ENCODE results near the gene CELF1. TPM values are rescaled to one million over a fixed set of nuclear protein-coding genes. Genes with fewer than 3 reads are reported as not detected.

Gene CELF1
- 100 to 1,000 TPM in 1 of 12 donors, 10 to 100 TPM in 11; 58.2 to 126 (median 79.2) TPM for polyA plus RNA-seq (ENCODE audit: insufficient read length in 12 of 12)
- long read RNA-seq, donor 1, partial matches to known transcripts: 0 of 1 reads
- long read RNA-seq, donor 1, other reads (novel, unspliced or antisense): 0 of 1 reads
- long read RNA-seq, donor 2, full-length matches to known transcripts: 6 of 338 reads
- long read RNA-seq, donor 2, partial matches to known transcripts: 206 of 338 reads
- long read RNA-seq, donor 2, other reads (novel, unspliced or antisense): 126 of 338 reads
- long read RNA-seq, donor 3, partial matches to known transcripts: 116 of 135 reads
- long read RNA-seq, donor 3, other reads (novel, unspliced or antisense): 18 of 135 reads
- long read RNA-seq, donor 4: 0 reads
- long read RNA-seq, donor 5: 0 reads
- long read RNA-seq, donor 6, partial matches to known transcripts: 15 of 17 reads
- long read RNA-seq, donor 6, other reads (novel, unspliced or antisense): 0 of 17 reads
- long read RNA-seq, donor 7, partial matches to known transcripts: 0 of 1 reads
- long read RNA-seq, donor 7, other reads (novel, unspliced or antisense): 0 of 1 reads
- long read RNA-seq, donor 8, partial matches to known transcripts: 138 of 304 reads
- long read RNA-seq, donor 8, other reads (novel, unspliced or antisense): 163 of 304 reads
- long read RNA-seq, donor 9: 0 reads
- long read RNA-seq, donor 10, partial matches to known transcripts: 0 of 1 reads
- long read RNA-seq, donor 10, other reads (novel, unspliced or antisense): 0 of 1 reads
- long read RNA-seq, donor 11, partial matches to known transcripts: 0 of 1 reads
- long read RNA-seq, donor 11, other reads (novel, unspliced or antisense): 0 of 1 reads

DNA sequence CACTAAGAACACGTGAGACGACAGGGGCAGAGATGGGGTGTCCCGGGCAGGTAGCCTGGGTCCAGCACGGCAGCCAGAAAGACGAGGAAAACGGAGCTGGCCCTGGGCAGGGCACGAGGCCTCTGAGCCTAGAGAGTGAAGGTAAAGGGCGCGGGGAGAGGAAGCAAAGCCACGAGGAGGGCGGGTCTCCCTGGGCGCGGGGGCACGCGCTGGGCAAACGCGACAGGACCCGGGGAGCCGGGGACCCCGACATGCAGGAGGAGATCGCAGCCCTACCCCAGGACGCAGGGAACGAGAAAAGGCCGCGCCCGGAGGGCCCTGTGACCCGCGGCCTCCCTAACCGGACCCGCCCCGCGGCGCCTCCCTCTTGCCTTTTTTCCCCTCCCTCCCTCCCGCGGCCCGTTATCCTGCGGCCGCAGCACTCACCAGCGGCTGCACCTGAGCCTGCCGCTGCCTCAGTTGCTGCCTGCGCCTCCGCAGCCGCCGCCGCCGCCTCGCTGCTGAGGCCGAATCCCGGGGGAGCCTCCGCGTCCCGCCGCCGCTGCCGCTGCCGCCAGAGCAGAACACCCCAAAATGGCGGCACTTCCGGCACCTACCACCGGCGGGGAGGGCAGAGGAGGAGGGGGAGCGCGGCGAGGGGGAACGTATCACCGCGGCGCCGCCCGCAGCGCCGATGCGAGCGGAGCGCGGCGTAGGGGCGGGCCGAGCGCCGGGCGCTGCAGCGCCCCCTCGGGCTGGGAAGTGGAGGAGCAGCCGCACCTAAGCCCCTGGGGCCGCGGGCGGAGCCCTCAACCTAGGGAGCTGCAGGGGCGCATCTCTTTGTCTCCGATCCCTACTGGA, at the start of gene CELF1:
CELF1 (minus strand) TSS at position 567 of the 840 bp plus-strand sequence. CDS start 53,609 bp downstream, outside the sequence.
- peak; percentile 87 for DNase-seq

DNA sequence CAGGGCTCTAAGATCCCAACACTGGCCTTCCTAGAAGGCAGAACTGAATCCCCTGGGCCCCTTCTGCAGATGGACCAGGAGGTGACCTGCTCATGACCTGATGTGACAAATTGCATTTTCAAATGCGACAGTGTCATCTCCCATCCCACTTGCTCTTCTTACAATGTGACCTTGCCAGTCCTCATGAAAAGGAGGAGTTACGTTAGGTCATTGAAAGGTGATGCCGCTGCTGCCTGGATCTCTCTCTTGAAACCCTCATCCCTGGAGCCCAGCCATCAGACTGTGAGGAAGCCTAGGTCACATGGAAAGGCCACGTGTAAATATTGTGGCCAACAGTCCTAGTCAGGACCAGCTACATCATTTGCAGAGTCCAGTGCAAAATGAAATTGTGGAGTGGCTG, 47.0 kb upstream of the CELF1 start:
- DNase-seq: no peak

DNA sequence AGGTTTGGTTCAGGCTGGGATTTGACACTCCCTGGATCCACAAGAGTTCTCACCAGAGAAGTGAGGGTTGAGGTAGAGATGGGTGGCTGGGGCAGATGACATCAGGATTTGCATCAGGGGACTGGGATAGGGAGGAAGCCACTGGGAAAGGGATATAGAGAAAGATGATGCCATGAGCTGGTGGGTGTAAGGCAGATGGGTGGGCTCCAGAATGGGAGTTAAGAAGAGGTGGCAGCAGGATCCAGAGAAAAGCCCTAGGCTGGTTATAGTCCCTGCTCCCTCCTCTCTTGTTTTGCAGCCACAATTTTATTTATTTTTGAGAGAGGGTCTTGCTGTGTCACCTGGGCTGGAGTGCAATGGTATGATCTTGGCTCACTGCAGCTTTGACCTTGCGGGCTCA, 43.0 kb upstream of the CELF1 start:
- no peak for DNase-seq

DNA sequence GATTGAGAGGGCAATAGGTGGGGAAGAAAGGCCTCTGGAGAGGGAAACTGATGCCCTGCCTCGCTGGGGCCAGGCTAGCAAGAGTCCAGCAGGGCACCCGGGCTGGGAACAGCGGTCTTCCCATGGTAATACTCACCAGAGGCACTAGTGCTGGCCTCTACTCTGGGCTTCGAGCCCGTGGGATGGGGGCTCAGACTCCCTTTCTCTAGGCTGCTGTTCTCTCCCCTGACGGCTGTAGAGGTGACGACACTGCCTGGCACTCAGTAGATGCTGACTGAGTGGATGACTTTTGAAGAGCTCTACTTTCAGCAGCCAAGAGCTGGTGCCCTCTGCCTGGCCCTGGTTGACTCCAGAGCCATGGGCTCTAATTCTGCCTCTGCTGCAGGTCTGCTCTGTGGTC, 42.1 kb upstream of the CELF1 start:
- DNase-seq: no peak

DNA sequence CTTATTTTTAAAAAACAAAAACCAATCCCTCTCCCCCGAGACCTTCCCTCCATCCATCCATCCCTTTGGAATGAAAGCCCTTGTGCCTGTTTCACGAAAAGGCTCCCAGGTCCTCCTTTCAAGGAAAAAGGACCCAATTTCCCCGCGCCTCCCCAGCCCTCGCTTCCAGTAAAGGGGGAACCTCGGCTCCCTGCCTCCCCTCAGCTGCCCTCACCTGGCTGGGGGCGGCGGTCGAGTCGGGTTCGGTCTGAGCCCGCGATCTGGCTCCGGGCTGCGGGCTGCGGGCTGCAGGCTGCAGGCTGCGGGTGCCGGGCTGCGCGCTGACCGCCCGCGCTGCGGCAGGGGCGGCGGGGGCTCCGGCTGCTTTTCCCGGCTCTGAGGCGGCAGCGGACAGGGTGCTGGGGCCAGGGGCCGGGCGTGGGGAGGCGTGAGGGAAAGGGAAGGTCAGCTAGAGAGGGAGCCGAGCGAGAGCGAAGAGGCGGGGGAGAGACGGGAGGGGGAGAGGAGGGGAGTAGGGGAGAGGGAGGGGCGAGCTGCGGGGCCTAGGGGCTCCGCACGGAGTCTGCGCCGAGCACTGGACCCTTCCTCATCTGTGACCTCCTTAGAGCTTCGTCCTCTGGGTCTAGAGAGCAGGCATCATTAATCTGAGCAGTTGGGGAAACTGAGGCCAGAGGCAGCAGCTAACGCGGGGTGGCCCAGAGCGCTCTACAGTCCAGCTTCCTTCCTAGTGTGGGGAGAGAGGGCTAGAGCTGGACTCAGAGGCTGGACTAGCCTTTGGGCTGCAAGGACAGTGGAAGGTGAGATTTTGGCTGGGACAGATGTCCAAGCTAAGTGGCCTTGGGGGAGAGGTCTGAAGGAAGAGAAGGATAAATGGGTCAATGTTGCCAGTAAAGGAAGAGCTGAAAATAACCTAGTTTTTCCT, 41.3 kb upstream of the CELF1 start, which contains the start of gene C1QTNF4:
C1QTNF4 (minus strand) TSS at position 478 of the 922 bp plus-strand sequence. CDS start 3,601 bp downstream, outside the sequence.
- DNase-seq: no peak

DNA sequence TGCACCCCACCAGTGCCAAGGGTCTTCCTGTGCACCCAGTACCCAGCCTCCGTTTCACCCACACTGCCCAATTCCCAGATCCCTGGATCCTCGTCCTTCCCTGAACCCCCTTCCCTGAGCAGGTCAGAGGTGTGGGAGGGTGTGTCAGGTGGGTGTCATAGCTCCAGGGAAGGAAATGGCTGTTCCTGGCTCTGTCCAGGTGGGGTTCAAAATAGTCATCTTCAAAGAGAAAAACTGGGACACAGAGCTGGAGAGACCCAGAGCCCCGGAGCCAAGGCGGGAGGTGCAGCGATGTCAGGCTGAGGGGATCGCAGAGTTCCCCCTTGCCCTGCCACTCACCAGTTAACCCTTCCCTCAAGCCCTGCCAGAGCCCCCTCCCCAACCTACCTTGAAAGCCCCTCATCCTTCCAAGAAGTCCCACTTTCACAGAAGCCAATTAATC, 40.6 kb upstream of the CELF1 start:
- DNase-seq: no peak

DNA sequence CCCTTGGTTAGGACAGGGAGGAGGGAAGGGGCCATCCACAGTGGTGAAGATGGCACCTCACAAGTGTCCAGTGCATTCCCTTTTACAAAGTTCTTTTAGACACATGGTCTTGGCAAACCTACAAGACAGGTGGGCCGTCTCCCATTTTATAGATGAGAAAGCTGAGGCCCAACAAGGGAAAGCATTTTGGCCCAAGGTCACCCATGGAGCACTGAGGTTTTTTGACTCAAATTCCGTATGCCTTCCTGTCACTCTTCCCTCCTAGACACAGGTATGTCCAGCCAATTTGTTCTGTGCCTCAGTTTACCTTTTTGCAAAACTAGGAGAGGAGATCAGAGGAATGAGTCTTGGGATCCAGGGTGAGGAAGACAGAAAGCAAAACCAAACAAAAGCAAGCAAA, 40.0 kb upstream of the CELF1 start:
- no peak for DNase-seq

DNA sequence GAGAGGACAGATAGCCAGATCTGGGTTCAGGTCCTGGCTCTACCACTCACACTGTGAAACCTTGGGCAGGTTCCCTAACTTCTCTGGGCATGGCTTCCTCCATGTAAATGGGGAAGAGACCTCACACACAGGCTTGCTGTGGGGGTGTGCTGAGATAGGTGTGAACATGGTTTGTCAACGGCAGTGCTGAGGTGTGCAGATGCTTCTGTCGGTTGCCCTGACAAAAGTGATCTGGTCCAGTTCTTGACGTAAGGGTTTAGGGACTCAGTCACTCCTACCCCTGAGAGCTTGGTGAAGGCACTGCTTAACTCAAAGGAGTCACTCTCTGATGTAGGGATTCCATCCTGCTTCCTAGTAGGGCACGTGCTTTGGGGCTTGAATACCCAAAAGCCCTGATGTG, 39.3 kb upstream of the CELF1 start:
- DNase-seq: no peak

DNA sequence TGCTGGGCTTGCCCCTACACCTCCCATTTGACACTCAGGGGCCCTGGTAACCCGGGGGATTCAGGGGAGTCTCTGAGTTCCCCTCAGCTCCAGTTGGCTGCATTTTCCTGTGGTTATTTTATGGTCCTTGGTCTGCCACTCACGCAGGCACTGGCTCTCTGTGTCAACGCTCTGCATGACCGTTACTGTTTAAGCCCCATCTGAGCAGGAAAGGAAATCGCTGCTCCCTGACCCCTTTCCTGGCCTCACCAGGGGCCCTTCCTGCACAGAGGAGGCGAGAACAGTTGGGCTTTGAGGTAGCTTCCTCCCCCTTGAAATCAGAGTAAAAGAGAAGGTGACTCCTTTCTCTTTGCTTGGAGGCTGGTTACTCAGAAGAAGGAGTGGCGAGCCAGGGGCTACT, 38.8 kb upstream of the CELF1 start:
- DNase-seq: no peak

DNA sequence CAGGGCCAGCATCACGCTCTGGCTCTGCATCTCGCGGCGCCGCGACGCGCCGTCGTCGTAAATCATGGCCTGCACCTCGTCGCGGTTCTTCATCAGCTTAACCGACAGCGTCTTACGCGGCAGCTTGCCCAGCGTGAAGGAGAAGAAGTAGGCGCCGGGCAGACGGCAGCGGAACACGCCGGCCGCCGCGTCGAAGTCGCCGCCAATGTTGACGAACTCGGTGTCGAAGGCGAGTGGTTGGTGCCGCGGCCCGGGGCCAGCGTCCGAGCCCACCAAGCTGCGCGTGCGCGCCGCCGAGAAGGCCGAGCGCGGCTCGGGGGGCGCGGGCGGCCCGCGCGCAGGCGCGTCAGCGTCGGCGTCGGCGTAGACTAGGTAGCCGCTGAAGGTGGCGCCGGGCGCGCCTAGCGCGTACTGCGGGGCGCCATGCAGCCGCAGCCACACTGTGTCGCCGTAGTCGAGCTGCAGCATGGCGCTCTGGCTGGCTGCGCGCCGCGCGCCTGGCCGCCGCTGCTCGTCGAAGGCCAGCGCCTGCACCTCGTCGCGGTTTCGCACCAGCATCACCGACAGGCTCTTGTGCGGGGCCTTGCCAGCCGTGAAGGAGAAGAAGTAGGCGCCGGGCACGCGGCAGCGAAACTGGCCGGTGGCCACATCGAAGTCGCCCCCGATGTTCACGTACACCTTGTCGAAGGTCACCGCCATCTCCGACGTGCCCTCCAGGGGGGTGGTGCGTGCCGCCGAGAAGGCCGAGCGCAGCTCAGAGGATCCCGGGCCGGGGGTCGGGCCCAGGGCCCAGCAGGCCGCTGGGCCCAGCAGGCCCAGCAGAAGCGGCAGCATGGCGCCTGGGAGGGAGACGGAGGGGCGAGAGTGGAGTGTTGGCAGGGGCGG, 37.3 kb upstream of the CELF1 start:
- peak; percentile 67 for DNase-seq

DNA sequence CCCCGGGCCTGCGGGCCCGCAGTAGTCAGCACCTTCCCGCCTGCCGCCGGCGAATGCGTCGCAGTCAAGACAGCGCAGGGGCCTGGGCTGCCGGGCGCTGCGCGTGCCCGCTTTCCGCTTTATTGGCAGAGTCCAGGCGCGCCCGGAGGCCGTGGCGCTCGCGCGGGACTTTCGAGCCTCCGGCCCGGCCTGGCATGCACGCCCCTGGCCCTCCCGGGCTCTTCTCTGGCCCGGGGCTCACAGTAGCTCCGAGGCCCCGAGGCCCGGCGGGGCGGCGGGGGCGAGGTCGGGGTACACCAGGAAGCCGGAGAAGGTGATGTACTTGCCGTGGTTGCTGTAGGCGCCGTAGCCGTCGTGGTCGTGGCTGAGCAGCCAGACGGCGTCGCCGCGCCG, 36.6 kb upstream of the CELF1 start:
- DNase-seq: no peak

DNA sequence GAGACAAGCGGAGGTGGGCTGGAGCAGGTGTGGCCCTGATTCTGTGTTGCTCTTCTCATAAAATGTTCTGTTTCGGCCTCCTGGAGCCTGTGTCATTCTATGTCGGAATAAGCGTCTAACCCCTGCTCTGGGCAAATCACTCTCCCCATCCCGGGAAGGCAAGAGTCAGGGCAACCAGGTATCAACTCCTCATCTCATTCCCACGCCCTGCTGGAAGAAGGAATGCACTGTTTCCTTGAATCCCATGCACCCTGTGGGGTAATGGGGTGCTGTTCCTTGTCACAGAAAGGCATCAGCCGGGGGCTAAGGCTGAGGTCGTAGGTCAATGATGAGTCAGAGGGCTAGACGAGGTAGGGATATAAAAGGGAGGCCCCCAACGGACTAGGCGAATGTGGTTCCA, 36.2 kb upstream of the CELF1 start:
- no peak for DNase-seq

DNA sequence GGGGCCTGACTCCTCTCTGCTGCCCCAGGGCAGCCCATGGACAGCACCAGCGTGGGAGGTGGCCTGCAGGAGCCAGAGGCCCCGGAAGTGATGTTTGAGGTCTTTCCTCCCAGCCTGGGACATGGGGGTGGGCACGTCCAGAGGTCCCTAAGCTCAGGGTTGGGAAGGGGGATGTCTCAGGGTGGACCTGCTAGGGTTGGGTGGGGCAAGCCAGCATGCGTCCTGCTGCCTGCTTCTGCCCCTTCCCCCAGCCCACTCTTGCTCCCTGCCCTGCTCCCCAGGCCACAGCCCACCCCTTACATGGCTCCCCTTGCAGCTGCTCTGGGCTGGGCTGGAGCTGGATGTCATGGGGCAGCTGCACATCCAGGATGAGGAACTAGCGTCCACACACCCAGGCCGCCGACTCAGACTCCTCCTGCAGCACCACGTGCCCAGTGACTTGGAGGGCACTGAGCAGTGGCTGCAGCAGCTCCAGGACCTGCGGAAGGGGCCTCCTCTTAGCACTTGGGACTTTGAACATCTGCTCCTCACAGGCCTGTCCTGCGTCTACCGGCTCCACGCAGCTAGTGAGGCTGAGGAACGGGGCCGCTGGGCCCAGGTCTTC, 34.9 kb upstream of the CELF1 start:
- no peak for DNase-seq

DNA sequence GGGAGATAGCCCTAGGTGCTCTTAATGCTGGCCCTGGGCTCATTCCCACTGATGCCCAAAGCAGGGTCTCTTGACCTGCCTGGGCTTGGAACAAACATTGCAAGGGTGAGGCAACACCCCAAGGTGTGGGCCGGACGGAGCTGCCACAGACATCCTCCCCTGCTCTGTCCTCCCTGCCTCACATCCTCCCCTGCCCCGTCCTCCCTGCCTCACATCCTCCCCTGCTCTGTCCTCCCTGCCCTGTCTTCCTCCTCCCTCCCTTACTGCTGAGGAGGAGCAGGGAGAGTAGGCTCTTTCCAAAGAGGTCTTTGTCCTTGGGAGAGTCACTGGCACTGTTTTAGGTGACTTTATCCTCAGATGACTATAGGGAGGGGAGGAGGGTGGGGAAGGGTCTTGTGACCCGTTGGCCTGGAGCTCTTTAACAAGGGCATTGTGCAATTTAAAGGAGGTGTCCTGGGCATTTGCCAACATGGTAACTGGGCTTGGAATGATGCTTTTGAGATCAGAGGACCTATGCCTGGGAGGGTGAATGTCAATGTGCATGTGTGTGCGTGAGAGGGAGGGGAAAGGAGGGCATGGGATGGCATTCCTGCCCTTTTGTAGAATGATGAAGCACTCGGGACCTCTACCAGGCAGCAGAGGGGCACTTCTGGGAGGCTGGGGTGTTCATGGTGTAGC, 34.2 kb upstream of the CELF1 start:
- DNase-seq: no peak

DNA sequence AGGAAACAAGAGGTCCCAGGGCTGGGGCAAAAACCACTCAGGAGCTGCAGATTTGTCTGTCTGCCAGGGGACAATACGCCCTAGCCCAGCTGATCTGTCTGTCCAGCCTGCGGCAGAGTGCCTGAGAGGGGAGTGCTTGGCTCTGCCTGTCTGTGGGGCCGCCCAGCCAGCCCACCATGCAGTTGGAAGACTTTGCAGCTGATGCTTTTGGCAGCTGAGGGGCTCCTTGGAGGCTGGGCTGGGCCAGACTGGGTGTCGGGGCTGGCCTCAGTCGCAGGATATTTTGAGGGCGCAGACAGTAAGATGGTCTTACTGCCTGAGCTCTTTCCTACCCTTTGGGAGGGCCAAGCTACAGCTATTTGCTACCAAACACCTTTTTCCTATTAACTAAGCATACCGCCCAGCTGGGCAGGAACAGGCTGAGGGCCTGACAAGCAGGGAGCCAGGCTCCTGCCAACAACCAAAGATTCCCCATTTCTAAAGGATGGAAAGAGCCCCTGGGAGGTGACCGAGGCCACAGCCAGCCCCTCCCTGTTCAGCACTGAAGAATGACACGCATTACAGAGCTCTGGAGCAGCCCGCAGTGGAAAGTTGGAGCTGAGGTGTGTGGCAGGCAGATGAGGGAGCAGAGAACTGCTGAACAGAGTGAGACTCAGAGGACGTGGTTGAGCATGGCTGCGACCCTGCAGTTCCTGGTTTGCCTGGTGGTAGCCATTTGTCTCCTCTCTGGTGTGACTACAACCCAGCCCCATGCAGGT, 33.3 kb upstream of the CELF1 start, which contains the start of gene FAM180B:
FAM180B (plus strand) TSS at position 581 of the 758 bp plus-strand sequence; CDS start at position 672, 91 bp downstream.
- peak; percentile 72 for DNase-seq

DNA sequence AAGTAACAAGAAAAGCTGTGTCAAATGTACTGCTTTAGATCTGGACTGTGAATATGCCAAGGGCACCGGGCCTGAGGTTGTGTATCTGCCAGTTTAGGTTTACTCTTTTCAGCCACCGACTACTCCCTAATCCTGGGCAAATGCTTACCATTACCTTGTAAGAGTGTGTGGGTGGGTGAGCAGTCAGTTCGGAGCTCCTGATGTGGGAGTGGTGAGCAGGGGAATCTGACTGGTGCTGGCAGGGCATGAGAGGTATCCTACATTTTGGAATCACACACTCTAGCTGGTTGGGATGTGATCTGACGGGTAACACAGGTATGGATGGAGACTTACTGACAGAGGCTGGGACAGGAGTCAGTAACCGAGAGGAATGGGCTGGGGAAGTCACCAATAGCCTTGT, 30.9 kb upstream of the CELF1 start:
- no peak for DNase-seq
